SK-N-SH treated with all-trans-retinoic acid at 6 μM for 48 hours (cell line): ENCODE measurements around the gene FEV.

Experiments used
- CSDC2 ChIP-seq: fragments of 250-450 bp; sonication (Bioruptor Pico); IDR thresholded peaks from 2 replicates; pipeline ENCODE4 v1.5.0; 2020; ENCODE audit warnings: mild to moderate bottlenecking, moderate library complexity
- ESRRG ChIP-seq: fragments of 250-450 bp; sonication (Bioruptor Pico); IDR thresholded peaks from 2 replicates; pipeline ENCODE4 v1.6.1; 2021; ENCODE audit warnings: mild to moderate bottlenecking
- PPARA ChIP-seq: fragments of 250-450 bp; sonication (Bioruptor Pico); IDR thresholded peaks from 2 replicates; pipeline ENCODE4 v1.5.0; 2020; ENCODE audit warnings: mild to moderate bottlenecking, borderline replicate concordance
- SNAI2 ChIP-seq: fragments of 250-450 bp; sonication (Bioruptor Pico); IDR thresholded peaks from 2 replicates; pipeline ENCODE4 v1.5.0; 2020; ENCODE audit warnings: mild to moderate bottlenecking, moderate library complexity
- ZC3H10 ChIP-seq: fragments of 250-450 bp; sonication (Bioruptor Pico); IDR thresholded peaks from 2 replicates; pipeline ENCODE4 v1.5.1; 2021; ENCODE audit warnings: mild to moderate bottlenecking, moderate library complexity
- ZFP3 ChIP-seq: fragments of 250-450 bp; sonication (Bioruptor Pico); IDR thresholded peaks from 2 replicates; pipeline ENCODE4 v1.5.0; 2020; ENCODE audit warnings: mild to moderate bottlenecking, moderate library complexity
- ZFP30 ChIP-seq: fragments of 450-650 bp; formaldehyde crosslinking; IDR thresholded peaks from 2 replicates; pipeline ENCODE4 v1.5.0; 2022; ENCODE audit warnings: mild to moderate bottlenecking, moderate library complexity
- ZNF70 ChIP-seq: fragments of 450-650 bp; formaldehyde crosslinking; IDR thresholded peaks from 2 replicates; pipeline ENCODE4 v1.5.0; 2020; ENCODE audit warnings: mild to moderate bottlenecking, moderate library complexity
- TF ChIP-seq, protein P1 (sequence below): fragments of 250-450 bp; sonication (Bioruptor Pico); IDR thresholded peaks from 2 replicates; pipeline ENCODE4 v1.8.0; 2020; ENCODE audit warnings: mild to moderate bottlenecking, moderate library complexity, borderline replicate concordance
- TF ChIP-seq, protein P2 (sequence below): fragments of 250-450 bp; sonication (Bioruptor Pico); IDR thresholded peaks from 2 replicates; pipeline ENCODE4 v1.5.1; 2020; ENCODE audit warnings: low read depth, mild to moderate bottlenecking, moderate library complexity
- TF ChIP-seq, protein P3 (sequence below): fragments of 250-450 bp; sonication (Bioruptor Pico); IDR thresholded peaks from 2 replicates; pipeline ENCODE4 v1.5.0; 2020; ENCODE audit warnings: mild to moderate bottlenecking, moderate library complexity
- TF ChIP-seq, protein P4 (sequence below): fragments of 250-450 bp; sonication (Bioruptor Pico); IDR thresholded peaks from 2 replicates; pipeline ENCODE4 v1.5.1; 2021; ENCODE audit warnings: mild to moderate bottlenecking, moderate library complexity
- TF ChIP-seq, protein P5 (sequence below): fragments of 250-450 bp; sonication (Bioruptor Pico); IDR thresholded peaks from 2 replicates; pipeline ENCODE4 v1.8.0; 2021; ENCODE audit warnings: low read depth, mild to moderate bottlenecking, moderate library complexity, borderline replicate concordance

DNA sequence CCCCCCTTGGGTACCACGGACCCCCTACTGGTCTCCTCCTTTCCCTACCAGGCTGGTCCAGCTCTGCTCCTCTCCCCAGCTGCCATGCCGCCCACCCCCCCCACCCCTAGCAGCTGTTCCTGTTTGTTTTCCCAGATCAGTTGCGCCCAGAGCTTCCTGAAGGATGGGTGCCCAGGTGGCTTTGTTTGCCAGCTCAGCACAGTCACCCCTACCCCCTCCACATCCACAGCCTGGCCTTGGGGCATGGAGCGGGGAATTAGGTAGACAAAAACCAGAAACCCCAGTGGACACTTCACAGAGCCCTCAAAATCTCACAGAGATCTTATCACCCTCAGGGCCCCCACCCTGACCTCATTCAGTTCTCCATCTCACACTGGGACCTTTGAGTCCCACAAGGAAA is 12.0 kb upstream of the FEV start:
- TF ChIP-seq, protein P1, sequence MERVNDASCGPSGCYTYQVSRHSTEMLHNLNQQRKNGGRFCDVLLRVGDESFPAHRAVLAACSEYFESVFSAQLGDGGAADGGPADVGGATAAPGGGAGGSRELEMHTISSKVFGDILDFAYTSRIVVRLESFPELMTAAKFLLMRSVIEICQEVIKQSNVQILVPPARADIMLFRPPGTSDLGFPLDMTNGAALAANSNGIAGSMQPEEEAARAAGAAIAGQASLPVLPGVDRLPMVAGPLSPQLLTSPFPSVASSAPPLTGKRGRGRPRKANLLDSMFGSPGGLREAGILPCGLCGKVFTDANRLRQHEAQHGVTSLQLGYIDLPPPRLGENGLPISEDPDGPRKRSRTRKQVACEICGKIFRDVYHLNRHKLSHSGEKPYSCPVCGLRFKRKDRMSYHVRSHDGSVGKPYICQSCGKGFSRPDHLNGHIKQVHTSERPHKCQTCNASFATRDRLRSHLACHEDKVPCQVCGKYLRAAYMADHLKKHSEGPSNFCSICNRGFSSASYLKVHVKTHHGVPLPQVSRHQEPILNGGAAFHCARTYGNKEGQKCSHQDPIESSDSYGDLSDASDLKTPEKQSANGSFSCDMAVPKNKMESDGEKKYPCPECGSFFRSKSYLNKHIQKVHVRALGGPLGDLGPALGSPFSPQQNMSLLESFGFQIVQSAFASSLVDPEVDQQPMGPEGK (CRISPR knock-in tag) = no peak
- no peak for TF ChIP-seq ZFP3 (CRISPR knock-in tag)
- no peak for TF ChIP-seq SNAI2
- TF ChIP-seq ZNF70 (CRISPR knock-in tag) = no peak; the same call in 1 of the 2 replicates
- TF ChIP-seq ESRRG (CRISPR knock-in tag) = no peak
- TF ChIP-seq, protein P2, sequence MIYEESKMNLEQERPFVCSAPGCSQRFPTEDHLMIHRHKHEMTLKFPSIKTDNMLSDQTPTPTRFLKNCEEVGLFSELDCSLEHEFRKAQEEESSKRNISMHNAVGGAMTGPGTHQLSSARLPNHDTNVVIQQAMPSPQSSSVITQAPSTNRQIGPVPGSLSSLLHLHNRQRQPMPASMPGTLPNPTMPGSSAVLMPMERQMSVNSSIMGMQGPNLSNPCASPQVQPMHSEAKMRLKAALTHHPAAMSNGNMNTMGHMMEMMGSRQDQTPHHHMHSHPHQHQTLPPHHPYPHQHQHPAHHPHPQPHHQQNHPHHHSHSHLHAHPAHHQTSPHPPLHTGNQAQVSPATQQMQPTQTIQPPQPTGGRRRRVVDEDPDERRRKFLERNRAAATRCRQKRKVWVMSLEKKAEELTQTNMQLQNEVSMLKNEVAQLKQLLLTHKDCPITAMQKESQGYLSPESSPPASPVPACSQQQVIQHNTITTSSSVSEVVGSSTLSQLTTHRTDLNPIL (CRISPR knock-in tag) = no peak
- no peak for TF ChIP-seq CSDC2 (CRISPR knock-in tag)
- no peak for TF ChIP-seq PPARA (CRISPR knock-in tag)
- TF ChIP-seq, protein P3, sequence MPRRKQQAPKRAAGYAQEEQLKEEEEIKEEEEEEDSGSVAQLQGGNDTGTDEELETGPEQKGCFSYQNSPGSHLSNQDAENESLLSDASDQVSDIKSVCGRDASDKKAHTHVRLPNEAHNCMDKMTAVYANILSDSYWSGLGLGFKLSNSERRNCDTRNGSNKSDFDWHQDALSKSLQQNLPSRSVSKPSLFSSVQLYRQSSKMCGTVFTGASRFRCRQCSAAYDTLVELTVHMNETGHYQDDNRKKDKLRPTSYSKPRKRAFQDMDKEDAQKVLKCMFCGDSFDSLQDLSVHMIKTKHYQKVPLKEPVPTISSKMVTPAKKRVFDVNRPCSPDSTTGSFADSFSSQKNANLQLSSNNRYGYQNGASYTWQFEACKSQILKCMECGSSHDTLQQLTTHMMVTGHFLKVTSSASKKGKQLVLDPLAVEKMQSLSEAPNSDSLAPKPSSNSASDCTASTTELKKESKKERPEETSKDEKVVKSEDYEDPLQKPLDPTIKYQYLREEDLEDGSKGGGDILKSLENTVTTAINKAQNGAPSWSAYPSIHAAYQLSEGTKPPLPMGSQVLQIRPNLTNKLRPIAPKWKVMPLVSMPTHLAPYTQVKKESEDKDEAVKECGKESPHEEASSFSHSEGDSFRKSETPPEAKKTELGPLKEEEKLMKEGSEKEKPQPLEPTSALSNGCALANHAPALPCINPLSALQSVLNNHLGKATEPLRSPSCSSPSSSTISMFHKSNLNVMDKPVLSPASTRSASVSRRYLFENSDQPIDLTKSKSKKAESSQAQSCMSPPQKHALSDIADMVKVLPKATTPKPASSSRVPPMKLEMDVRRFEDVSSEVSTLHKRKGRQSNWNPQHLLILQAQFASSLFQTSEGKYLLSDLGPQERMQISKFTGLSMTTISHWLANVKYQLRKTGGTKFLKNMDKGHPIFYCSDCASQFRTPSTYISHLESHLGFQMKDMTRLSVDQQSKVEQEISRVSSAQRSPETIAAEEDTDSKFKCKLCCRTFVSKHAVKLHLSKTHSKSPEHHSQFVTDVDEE (CRISPR knock-in tag) = no peak; the same call in 1 of the 2 replicates
- TF ChIP-seq ZFP30 = no peak
- no peak for TF ChIP-seq ZC3H10
- TF ChIP-seq, protein P4, sequence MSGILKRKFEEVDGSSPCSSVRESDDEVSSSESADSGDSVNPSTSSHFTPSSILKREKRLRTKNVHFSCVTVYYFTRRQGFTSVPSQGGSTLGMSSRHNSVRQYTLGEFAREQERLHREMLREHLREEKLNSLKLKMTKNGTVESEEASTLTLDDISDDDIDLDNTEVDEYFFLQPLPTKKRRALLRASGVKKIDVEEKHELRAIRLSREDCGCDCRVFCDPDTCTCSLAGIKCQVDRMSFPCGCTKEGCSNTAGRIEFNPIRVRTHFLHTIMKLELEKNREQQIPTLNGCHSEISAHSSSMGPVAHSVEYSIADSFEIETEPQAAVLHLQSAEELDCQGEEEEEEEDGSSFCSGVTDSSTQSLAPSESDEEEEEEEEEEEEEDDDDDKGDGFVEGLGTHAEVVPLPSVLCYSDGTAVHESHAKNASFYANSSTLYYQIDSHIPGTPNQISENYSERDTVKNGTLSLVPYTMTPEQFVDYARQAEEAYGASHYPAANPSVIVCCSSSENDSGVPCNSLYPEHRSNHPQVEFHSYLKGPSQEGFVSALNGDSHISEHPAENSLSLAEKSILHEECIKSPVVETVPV (CRISPR knock-in tag) = no peak
- TF ChIP-seq, protein P5, sequence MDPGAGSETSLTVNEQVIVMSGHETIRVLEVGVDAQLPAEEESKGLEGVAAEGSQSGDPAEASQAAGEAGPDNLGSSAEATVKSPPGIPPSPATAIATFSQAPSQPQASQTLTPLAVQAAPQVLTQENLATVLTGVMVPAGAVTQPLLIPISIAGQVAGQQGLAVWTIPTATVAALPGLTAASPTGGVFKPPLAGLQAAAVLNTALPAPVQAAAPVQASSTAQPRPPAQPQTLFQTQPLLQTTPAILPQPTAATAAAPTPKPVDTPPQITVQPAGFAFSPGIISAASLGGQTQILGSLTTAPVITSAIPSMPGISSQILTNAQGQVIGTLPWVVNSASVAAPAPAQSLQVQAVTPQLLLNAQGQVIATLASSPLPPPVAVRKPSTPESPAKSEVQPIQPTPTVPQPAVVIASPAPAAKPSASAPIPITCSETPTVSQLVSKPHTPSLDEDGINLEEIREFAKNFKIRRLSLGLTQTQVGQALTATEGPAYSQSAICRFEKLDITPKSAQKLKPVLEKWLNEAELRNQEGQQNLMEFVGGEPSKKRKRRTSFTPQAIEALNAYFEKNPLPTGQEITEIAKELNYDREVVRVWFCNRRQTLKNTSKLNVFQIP (CRISPR knock-in tag) = no peak
